ENCODE results near the gene CBX3. TPM values are rescaled to one million over a fixed set of nuclear protein-coding genes. Genes with fewer than 3 reads are reported as not detected.

The CBX3 gene
- total and polyA plus RNA-seq, 10 of the 15 experiments (the other 5 are each of a cell fraction or from before 2014, with no cell fraction given): 153 to 307 (median 225) TPM

DNA sequence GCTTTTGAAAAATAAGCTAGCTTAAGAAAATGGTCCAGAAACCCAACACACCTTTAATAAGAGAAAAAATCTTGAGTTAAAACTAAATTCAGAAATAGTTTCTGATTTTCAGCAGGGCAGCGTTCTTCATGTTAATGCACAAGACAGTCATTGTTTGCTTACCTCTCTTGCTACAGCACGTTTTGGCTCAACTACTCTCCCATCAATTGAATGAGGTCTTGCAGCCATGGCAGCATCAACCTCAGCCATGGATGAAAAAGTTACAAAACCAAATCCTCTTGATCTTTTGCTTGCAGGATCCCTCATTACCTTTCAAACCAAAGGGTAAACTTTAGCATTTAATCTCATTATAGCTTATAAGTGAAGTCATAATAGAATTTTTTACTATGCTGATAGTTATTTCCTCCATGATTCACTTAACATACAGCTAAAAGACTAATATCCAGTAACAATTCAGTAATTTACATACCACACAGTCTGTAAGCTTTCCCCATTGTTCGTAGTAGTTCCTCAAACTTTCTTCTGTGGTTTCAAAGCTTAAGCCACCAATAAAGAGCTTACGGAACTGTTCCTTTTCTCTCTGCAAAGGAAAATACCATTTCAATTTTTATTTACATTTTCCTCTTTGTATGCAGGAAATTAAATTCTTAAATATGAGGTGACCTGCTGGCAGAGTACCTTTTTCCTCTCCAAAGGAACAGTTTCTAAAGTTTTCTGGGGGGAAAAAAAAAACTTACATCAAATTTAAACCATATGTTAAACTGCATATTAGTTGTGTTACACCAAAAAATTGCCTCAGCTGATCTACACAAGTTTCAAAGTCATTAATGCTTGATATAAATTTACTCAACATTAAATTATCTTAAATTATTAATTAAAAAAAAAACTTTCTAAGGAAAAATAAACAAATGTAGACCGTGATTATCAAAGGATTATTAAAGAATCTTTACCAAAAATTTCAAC lies 4.1 kb upstream of the CBX3 start (continued):
- TF ChIP-seq, protein P1, sequence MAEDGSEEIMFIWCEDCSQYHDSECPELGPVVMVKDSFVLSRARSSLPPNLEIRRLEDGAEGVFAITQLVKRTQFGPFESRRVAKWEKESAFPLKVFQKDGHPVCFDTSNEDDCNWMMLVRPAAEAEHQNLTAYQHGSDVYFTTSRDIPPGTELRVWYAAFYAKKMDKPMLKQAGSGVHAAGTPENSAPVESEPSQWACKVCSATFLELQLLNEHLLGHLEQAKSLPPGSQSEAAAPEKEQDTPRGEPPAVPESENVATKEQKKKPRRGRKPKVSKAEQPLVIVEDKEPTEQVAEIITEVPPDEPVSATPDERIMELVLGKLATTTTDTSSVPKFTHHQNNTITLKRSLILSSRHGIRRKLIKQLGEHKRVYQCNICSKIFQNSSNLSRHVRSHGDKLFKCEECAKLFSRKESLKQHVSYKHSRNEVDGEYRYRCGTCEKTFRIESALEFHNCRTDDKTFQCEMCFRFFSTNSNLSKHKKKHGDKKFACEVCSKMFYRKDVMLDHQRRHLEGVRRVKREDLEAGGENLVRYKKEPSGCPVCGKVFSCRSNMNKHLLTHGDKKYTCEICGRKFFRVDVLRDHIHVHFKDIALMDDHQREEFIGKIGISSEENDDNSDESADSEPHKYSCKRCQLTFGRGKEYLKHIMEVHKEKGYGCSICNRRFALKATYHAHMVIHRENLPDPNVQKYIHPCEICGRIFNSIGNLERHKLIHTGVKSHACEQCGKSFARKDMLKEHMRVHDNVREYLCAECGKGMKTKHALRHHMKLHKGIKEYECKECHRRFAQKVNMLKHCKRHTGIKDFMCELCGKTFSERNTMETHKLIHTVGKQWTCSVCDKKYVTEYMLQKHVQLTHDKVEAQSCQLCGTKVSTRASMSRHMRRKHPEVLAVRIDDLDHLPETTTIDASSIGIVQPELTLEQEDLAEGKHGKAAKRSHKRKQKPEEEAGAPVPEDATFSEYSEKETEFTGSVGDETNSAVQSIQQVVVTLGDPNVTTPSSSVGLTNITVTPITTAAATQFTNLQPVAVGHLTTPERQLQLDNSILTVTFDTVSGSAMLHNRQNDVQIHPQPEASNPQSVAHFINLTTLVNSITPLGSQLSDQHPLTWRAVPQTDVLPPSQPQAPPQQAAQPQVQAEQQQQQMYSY (CRISPR knock-in tag; IDR thresholded peaks at IDR 0.05): no peak
- 0 out of 2 replicates have a peak, but pooled peaks have one; percentile 39 for TF ChIP-seq STAT3 (IDR thresholded peaks at IDR 0.05; ENCODE audit: low read depth, low read length)
- no peak for TF ChIP-seq NRF1 (conservative IDR thresholded peaks at IDR 0.05; ENCODE audit: low read depth, low read length)
- no peak for TF ChIP-seq DPF2 (IDR thresholded peaks at IDR 0.05)
- no peak for TF ChIP-seq MYB (IDR thresholded peaks at IDR 0.05; ENCODE audit: borderline replicate concordance, low read depth, low read length)
- TF ChIP-seq MEF2B (IDR thresholded peaks at IDR 0.05; ENCODE audit: partially characterized antibody, poor library complexity, severe bottlenecking): no peak
- TF ChIP-seq FOXK2 (IDR thresholded peaks at IDR 0.05): no peak
- TF ChIP-seq SMAD1 (IDR thresholded peaks at IDR 0.05; ENCODE audit: low read depth, partially characterized antibody): peak; percentile 34
- TF ChIP-seq, protein P2, sequence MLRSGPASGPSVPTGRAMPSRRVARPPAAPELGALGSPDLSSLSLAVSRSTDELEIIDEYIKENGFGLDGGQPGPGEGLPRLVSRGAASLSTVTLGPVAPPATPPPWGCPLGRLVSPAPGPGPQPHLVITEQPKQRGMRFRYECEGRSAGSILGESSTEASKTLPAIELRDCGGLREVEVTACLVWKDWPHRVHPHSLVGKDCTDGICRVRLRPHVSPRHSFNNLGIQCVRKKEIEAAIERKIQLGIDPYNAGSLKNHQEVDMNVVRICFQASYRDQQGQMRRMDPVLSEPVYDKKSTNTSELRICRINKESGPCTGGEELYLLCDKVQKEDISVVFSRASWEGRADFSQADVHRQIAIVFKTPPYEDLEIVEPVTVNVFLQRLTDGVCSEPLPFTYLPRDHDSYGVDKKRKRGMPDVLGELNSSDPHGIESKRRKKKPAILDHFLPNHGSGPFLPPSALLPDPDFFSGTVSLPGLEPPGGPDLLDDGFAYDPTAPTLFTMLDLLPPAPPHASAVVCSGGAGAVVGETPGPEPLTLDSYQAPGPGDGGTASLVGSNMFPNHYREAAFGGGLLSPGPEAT (IDR thresholded peaks at IDR 0.05; ENCODE audit: low read depth): no peak
- TF ChIP-seq NR2C2 (IDR thresholded peaks at IDR 0.05; ENCODE audit: borderline replicate concordance, control insufficient read depth, insufficient read length, low read depth): no peak
- peak; percentile 56; the same call in 1 of the 2 replicates for TF ChIP-seq POLR2A (IDR thresholded peaks at IDR 0.05; ENCODE audit: low read depth, low read length)
- TF ChIP-seq RAD51 (IDR thresholded peaks at IDR 0.05): no peak
- TF ChIP-seq ZNF384 (IDR thresholded peaks at IDR 0.05; ENCODE audit: borderline replicate concordance, low read depth, low read length): no peak
- TF ChIP-seq PAX5 (IDR thresholded peaks at IDR 0.05; ENCODE audit: borderline replicate concordance, low read depth, low read length): no peak
- TF ChIP-seq, protein P3, sequence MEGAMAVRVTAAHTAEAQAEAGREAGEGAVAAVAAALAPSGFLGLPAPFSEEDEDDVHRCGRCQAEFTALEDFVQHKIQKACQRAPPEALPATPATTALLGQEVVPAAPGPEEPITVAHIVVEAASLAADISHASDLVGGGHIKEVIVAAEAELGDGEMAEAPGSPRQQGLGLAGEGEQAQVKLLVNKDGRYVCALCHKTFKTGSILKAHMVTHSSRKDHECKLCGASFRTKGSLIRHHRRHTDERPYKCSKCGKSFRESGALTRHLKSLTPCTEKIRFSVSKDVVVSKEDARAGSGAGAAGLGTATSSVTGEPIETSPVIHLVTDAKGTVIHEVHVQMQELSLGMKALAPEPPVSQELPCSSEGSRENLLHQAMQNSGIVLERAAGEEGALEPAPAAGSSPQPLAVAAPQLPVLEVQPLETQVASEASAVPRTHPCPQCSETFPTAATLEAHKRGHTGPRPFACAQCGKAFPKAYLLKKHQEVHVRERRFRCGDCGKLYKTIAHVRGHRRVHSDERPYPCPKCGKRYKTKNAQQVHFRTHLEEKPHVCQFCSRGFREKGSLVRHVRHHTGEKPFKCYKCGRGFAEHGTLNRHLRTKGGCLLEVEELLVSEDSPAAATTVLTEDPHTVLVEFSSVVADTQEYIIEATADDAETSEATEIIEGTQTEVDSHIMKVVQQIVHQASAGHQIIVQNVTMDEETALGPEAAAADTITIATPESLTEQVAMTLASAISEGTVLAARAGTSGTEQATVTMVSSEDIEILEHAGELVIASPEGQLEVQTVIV (IDR thresholded peaks at IDR 0.05; ENCODE audit: borderline replicate concordance, partially characterized antibody): no peak
- TF ChIP-seq TBL1XR1 (IDR thresholded peaks at IDR 0.05; ENCODE audit: low read depth, low read length): peak; percentile 72
- TF ChIP-seq NR2C1 (IDR thresholded peaks at IDR 0.05): no peak
- peak; percentile 39 for TF ChIP-seq NFIC (IDR thresholded peaks at IDR 0.05; ENCODE audit: low read depth, low read length)
- no peak for TF ChIP-seq BHLHE40 (IDR thresholded peaks at IDR 0.05; ENCODE audit: borderline replicate concordance in 1 of 2, low read depth in 2 of 2, low read length in 1 of 2)
- TF ChIP-seq NR2F1 (conservative IDR thresholded peaks at IDR 0.05): no peak
- TF ChIP-seq CBFB (IDR thresholded peaks at IDR 0.05; ENCODE audit: low read depth): 0 out of 2 replicates have a peak, but pooled peaks have one; percentile 39
- TF ChIP-seq MEF2A (IDR thresholded peaks at IDR 0.05; ENCODE audit: insufficient read depth, low read depth, low read length): no peak
- TF ChIP-seq HDAC6 (IDR thresholded peaks at IDR 0.05; ENCODE audit: unreplicated experiment): no peak

Measured in GM12878 (cell line).